ENCODE results near the gene PIK3C3.

GRCh38 chr18:42068030-42068429 is 113.0 kb downstream of the PIK3C3 start:
- TF ChIP-seq, protein P1, sequence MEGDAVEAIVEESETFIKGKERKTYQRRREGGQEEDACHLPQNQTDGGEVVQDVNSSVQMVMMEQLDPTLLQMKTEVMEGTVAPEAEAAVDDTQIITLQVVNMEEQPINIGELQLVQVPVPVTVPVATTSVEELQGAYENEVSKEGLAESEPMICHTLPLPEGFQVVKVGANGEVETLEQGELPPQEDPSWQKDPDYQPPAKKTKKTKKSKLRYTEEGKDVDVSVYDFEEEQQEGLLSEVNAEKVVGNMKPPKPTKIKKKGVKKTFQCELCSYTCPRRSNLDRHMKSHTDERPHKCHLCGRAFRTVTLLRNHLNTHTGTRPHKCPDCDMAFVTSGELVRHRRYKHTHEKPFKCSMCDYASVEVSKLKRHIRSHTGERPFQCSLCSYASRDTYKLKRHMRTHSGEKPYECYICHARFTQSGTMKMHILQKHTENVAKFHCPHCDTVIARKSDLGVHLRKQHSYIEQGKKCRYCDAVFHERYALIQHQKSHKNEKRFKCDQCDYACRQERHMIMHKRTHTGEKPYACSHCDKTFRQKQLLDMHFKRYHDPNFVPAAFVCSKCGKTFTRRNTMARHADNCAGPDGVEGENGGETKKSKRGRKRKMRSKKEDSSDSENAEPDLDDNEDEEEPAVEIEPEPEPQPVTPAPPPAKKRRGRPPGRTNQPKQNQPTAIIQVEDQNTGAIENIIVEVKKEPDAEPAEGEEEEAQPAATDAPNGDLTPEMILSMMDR (IDR thresholded peaks at IDR 0.05) = no peak
- TF ChIP-seq POLR2AphosphoS5 (IDR thresholded peaks at IDR 0.05; ENCODE audit: low read depth, low read length) = no peak
- TF ChIP-seq REST (IDR thresholded peaks at IDR 0.05; ENCODE audit: insufficient read depth in 1 of 2, low read depth in 2 of 2, low read length in 1 of 2) = no peak
- no peak for TF ChIP-seq SIN3A (IDR thresholded peaks at IDR 0.05; ENCODE audit: borderline replicate concordance, insufficient read depth, low read depth, low read length)

Measured in Panc1 (cell line).